Measurements from ENCODE around the gene LOX. TPM values are rescaled to one million over a fixed set of nuclear protein-coding genes. Genes with fewer than 3 reads are reported as not detected.

LOX gene
- total RNA-seq, 1 experiment from 2014 or later = 0.79 TPM

DNA sequence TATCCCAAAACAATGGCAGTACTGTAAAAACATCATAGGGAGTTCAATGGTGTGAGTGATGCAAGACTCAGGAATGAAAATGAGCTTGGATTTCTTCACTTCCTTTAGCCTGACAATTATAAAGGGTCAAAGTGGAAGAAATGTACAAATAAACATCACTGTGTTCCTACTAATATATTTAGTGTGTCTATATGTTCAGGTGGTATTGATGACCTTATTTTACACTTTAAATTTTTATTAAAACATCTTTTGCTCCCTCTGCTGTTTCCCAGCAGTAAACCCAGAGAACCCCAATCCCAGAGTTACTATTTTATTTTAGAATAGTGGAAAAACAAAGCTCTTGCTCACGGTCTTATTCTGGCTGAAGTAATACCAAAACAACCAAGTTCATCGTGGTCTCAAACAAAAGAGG lies 2.0 kb downstream of the LOX start:
- peaks cover 2% of the 10 kb centered on the region; the same call in 1 of the 2 replicates for H3K79me2 ChIP-seq (ENCODE audit: insufficient read depth, low read length)
- whole genome bisulfite sequencing (ENCODE audit: extremely low coverage, insufficient read length, low lambda C conversion rate) = no CpG with 5 or more reads among the region's 2 CpGs

More for the DNA sequence above, 2.0 kb downstream of the LOX start:
- Histone ChIP-seq H4K8ac (replicated peaks; ENCODE audit: insufficient read length, low read depth, low read length) (no peak overlapping the region), H3K79me1 (ENCODE audit: insufficient read depth, low read depth, low read length, poor library complexity, severe bottlenecking) (no peaks in the 10 kb centered on the region), H3K18ac (ENCODE audit: insufficient read length, low read depth, low read length) (no peak overlapping the region), H3K23ac (ENCODE audit: insufficient read length, low read depth, low read length) (no peak overlapping the region), H4K20me1 (ENCODE audit: control insufficient read depth, insufficient read depth, insufficient read length) (no peaks in the 10 kb centered on the region), H2BK120ac (ENCODE audit: low read depth, low read length, poor library complexity, severe bottlenecking) (no peak overlapping the region), H2BK15ac (ENCODE audit: low read depth, low read length) (no peak overlapping the region), H2AFZ (ENCODE audit: low read length) (no peak overlapping the region), H3K4me2 (ENCODE audit: insufficient read depth, insufficient read length, low read length) (no peak overlapping the region), H3T11ph (ENCODE audit: low read length) (no peak overlapping the region), H3K56ac (ENCODE audit: insufficient read length, low read depth, low read length) (no peak overlapping the region), H3K4me1 (ENCODE audit: insufficient read depth, low read length) (no peaks in the 10 kb centered on the region), H3K23me2 (ENCODE audit: insufficient read length, low read depth, low read length, poor library complexity, severe bottlenecking) (peaks cover 17% of the 10 kb centered on the region), H3K4ac (ENCODE audit: low read depth, low read length) (no peak overlapping the region), H2BK12ac (ENCODE audit: insufficient read length, low read depth, low read length) (no peak overlapping the region), H3K27me3 (ENCODE audit: insufficient read depth, low read length) (peaks cover 15% of the 10 kb centered on the region; the same call in 1 of the 2 replicates), H2AK5ac (ENCODE audit: insufficient read length, low read length) (no peak overlapping the region), H2BK20ac (ENCODE audit: low read depth, low read length, poor library complexity, severe bottlenecking) (no peak overlapping the region), H3K27ac (ENCODE audit: insufficient read length, low read depth, low read length) (no peak overlapping the region), H3K9me3 (ENCODE audit: control insufficient read depth, low read depth, low read length) (no peaks in the 10 kb centered on the region), H2BK5ac (ENCODE audit: insufficient read length, low read length) (no peak overlapping the region), H3K9ac (ENCODE audit: extremely low read depth, insufficient read length, low read length) (no peak overlapping the region), H4K5ac (ENCODE audit: insufficient read length, low read depth, low read length) (no peak overlapping the region), H3K14ac (ENCODE audit: insufficient read depth, low read length) (no peak overlapping the region), H4K91ac (ENCODE audit: insufficient read length, low read depth, low read length) (no peak overlapping the region)
- TF ChIP-seq, protein P1, sequence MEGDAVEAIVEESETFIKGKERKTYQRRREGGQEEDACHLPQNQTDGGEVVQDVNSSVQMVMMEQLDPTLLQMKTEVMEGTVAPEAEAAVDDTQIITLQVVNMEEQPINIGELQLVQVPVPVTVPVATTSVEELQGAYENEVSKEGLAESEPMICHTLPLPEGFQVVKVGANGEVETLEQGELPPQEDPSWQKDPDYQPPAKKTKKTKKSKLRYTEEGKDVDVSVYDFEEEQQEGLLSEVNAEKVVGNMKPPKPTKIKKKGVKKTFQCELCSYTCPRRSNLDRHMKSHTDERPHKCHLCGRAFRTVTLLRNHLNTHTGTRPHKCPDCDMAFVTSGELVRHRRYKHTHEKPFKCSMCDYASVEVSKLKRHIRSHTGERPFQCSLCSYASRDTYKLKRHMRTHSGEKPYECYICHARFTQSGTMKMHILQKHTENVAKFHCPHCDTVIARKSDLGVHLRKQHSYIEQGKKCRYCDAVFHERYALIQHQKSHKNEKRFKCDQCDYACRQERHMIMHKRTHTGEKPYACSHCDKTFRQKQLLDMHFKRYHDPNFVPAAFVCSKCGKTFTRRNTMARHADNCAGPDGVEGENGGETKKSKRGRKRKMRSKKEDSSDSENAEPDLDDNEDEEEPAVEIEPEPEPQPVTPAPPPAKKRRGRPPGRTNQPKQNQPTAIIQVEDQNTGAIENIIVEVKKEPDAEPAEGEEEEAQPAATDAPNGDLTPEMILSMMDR (conservative IDR thresholded peaks at IDR 0.05) = no peak
- Mint-ChIP-seq H3K27me3 (ENCODE audit: low read depth) (peaks cover 48% of the 10 kb centered on the region), H3K9me3 (no peaks in the 10 kb centered on the region), H3K4me3 (no peak overlapping the region), H3K27ac (no peak overlapping the region), H3K4me1 (peaks cover 21 to 24% of the 10 kb centered on the region in 2 experiments), H3K36me3 (ENCODE audit: insufficient read depth in 1 of 3, low read depth in 3 of 3) (no peaks in the 10 kb centered on the region; a peak in 1 of 7 replicates)
- DNase-seq = no peak
